GM18867 (cell line): Measurements from ENCODE around the gene SHKBP1.
"Not testable (repeated sequence)": the region's sequence is repeated elsewhere in the genome, so short reads cannot be mapped to it uniquely, and the experiment has no call there.

Experiments used
- ATAC-seq: cut with Tn5 transposase; IDR thresholded peaks from one replicate; pipeline ENCODE4 v1.9.1; 2021; ENCODE audit warnings: mild to moderate bottlenecking, moderate library complexity; ENCODE audit not compliant: unreplicated experiment

Gene SHKBP1

GRCh38 chr19:40612831-40613689 is 36.4 kb downstream of the SHKBP1 start:
- ATAC-seq = no peak

GRCh38 chr19:40613690-40614621 is 37.3 kb downstream of the SHKBP1 start:
- ATAC-seq = peak; percentile 52

GRCh38 chr19:40614622-40615411 is 38.1 kb downstream of the SHKBP1 start:
- no peak for ATAC-seq

GRCh38 chr19:40616178-40616577 is 39.5 kb downstream of the SHKBP1 start:
- ATAC-seq = no peak

- ATAC-seq = no peak
Observed at GRCh38 chr19:40616941-40617340, 40.3 kb downstream of the SHKBP1 start.

GRCh38 chr19:40617961-40618360 is 41.3 kb downstream of the SHKBP1 start:
- no peak for ATAC-seq

GRCh38 chr19:40619333-40620160 is 42.9 kb downstream of the SHKBP1 start:
- ATAC-seq = no peak

- no peak for ATAC-seq
Observed at GRCh38 chr19:40620161-40620485, 43.5 kb downstream of the SHKBP1 start.

GRCh38 chr19:40621283-40621682 is 44.6 kb downstream of the SHKBP1 start:
- ATAC-seq = no peak

GRCh38 chr19:40621966-40622772 is 45.5 kb downstream of the SHKBP1 start:
- no peak for ATAC-seq

- no peak for ATAC-seq
Observed at GRCh38 chr19:40622773-40623075, 46.1 kb downstream of the SHKBP1 start.

- ATAC-seq = no peak
Observed at GRCh38 chr19:40623403-40624251, 47.0 kb downstream of the SHKBP1 start.

- not testable (repeated sequence) for ATAC-seq
Observed at GRCh38 chr19:40624369-40625153, 47.9 kb downstream of the SHKBP1 start.

- ATAC-seq = no peak
Observed at GRCh38 chr19:40625406-40626120, 48.9 kb downstream of the SHKBP1 start.

- ATAC-seq = no peak
Observed at GRCh38 chr19:40626918-40627317, 50.2 kb downstream of the SHKBP1 start.

GRCh38 chr19:40627486-40628279 is 51.0 kb downstream of the SHKBP1 start:
- ATAC-seq = no peak
